ENCODE measurements around the gene LMF1.

The LMF1 gene

GRCh38 chr16:853306-853705 is 117.5 kb downstream of the LMF1 start:
- Histone ChIP-seq H3K4me1 (ENCODE audit: control insufficient read depth, insufficient read depth, low read length, poor library complexity, severe bottlenecking) (no peaks in the 10 kb centered on the region), H3K27ac (ENCODE audit: low read depth, low read length, severe bottlenecking) (no peak overlapping the region), H3K36me3 (ENCODE audit: control insufficient read depth, insufficient read depth, low read length) (no peaks in the 10 kb centered on the region), H3K4me3 (ENCODE audit: extremely low read depth, insufficient read depth, low read length, poor library complexity, severe bottlenecking) (no peak overlapping the region), H3K9me3 (ENCODE audit: control insufficient read depth, low read length) (peaks cover 37% of the 10 kb centered on the region)
- 91 to 94% methylated on average over 8 to 10 of the region's 11 CpGs for WGBS, 2 experiments (ENCODE audit: insufficient coverage in 2 of 2)

- no peak overlapping the region for H3K4me3 ChIP-seq (ENCODE audit: extremely low read depth, insufficient read depth, low read length, poor library complexity, severe bottlenecking)
- H3K9me3 ChIP-seq (ENCODE audit: control insufficient read depth, low read length): peaks cover 43% of the 10 kb centered on the region
- H3K4me1 ChIP-seq (ENCODE audit: control insufficient read depth, insufficient read depth, low read length, poor library complexity, severe bottlenecking): no peaks in the 10 kb centered on the region
- H3K36me3 ChIP-seq (ENCODE audit: control insufficient read depth, insufficient read depth, low read length): no peaks in the 10 kb centered on the region
- WGBS, 2 experiments (ENCODE audit: insufficient coverage in 2 of 2): 95 to 97% methylated on average over 22 to 30 of the region's 32 CpGs
- no peak overlapping the region for H3K27ac ChIP-seq (ENCODE audit: low read depth, low read length, severe bottlenecking)
These were observed 118.2 kb downstream of the LMF1 start for GRCh38 chr16:852451-853185.

GRCh38 chr16:851871-852270 is 118.9 kb downstream of the LMF1 start:
- no peak overlapping the region for H3K27ac ChIP-seq (ENCODE audit: low read depth, low read length, severe bottlenecking)
- no peak overlapping the region for H3K4me3 ChIP-seq (ENCODE audit: extremely low read depth, insufficient read depth, low read length, poor library complexity, severe bottlenecking)
- no peaks in the 10 kb centered on the region for H3K4me1 ChIP-seq (ENCODE audit: control insufficient read depth, insufficient read depth, low read length, poor library complexity, severe bottlenecking)
- WGBS, 2 experiments (ENCODE audit: insufficient coverage in 2 of 2): 89 to 94% methylated on average over 16 to 17 of the region's 17 CpGs
- H3K36me3 ChIP-seq (ENCODE audit: control insufficient read depth, insufficient read depth, low read length): no peaks in the 10 kb centered on the region
- H3K9me3 ChIP-seq (ENCODE audit: control insufficient read depth, low read length): peaks cover 45% of the 10 kb centered on the region

GRCh38 chr16:851209-851810 is 119.5 kb downstream of the LMF1 start:
- 89 to 92% methylated on average over 10 to 11 of the region's 11 CpGs for WGBS, 2 experiments (ENCODE audit: insufficient coverage in 2 of 2)
- no peak overlapping the region for H3K27ac ChIP-seq (ENCODE audit: low read depth, low read length, severe bottlenecking)
- no peaks in the 10 kb centered on the region for H3K36me3 ChIP-seq (ENCODE audit: control insufficient read depth, insufficient read depth, low read length)
- H3K9me3 ChIP-seq (ENCODE audit: control insufficient read depth, low read length): peaks cover 44% of the 10 kb centered on the region
- no peaks in the 10 kb centered on the region for H3K4me1 ChIP-seq (ENCODE audit: control insufficient read depth, insufficient read depth, low read length, poor library complexity, severe bottlenecking)
- H3K4me3 ChIP-seq (ENCODE audit: extremely low read depth, insufficient read depth, low read length, poor library complexity, severe bottlenecking): no peak overlapping the region

GRCh38 chr16:850668-851067 is 120.1 kb downstream of the LMF1 start:
- Histone ChIP-seq H3K4me3 (ENCODE audit: extremely low read depth, insufficient read depth, low read length, poor library complexity, severe bottlenecking) (no peak overlapping the region), H3K36me3 (ENCODE audit: control insufficient read depth, insufficient read depth, low read length) (no peaks in the 10 kb centered on the region), H3K27ac (ENCODE audit: low read depth, low read length, severe bottlenecking) (no peak overlapping the region), H3K9me3 (ENCODE audit: control insufficient read depth, low read length) (peaks cover 44% of the 10 kb centered on the region), H3K4me1 (ENCODE audit: control insufficient read depth, insufficient read depth, low read length, poor library complexity, severe bottlenecking) (no peaks in the 10 kb centered on the region)
- WGBS, 2 experiments (ENCODE audit: insufficient coverage in 2 of 2): 89 to 91% methylated on average over 29 to 31 of the region's 31 CpGs

GRCh38 chr16:848510-849253 is 122.1 kb downstream of the LMF1 start:
- no peaks in the 10 kb centered on the region for H3K4me1 ChIP-seq (ENCODE audit: control insufficient read depth, insufficient read depth, low read length, poor library complexity, severe bottlenecking)
- H3K4me3 ChIP-seq (ENCODE audit: extremely low read depth, insufficient read depth, low read length, poor library complexity, severe bottlenecking): no peak overlapping the region
- H3K36me3 ChIP-seq (ENCODE audit: control insufficient read depth, insufficient read depth, low read length): no peaks in the 10 kb centered on the region
- H3K27ac ChIP-seq (ENCODE audit: low read depth, low read length, severe bottlenecking): no peak overlapping the region
- WGBS, 2 experiments (ENCODE audit: insufficient coverage in 2 of 2): 93% methylated on average over 42 to 43 of the region's 44 CpGs
- peaks cover 44% of the 10 kb centered on the region for H3K9me3 ChIP-seq (ENCODE audit: control insufficient read depth, low read length)

- 92 to 94% methylated on average over 30 to 33 of the region's 33 CpGs for WGBS, 2 experiments (ENCODE audit: insufficient coverage in 2 of 2)
These were observed 122.9 kb downstream of the LMF1 start for GRCh38 chr16:847681-848445.

GRCh38 chr16:847151-847550 is 123.6 kb downstream of the LMF1 start:
- H3K4me1 ChIP-seq (ENCODE audit: control insufficient read depth, insufficient read depth, low read length, poor library complexity, severe bottlenecking): no peaks in the 10 kb centered on the region
- H3K4me3 ChIP-seq (ENCODE audit: extremely low read depth, insufficient read depth, low read length, poor library complexity, severe bottlenecking): no peak overlapping the region
- H3K9me3 ChIP-seq (ENCODE audit: control insufficient read depth, low read length): peaks cover 44% of the 10 kb centered on the region
- H3K36me3 ChIP-seq (ENCODE audit: control insufficient read depth, insufficient read depth, low read length): no peaks in the 10 kb centered on the region
- no peak overlapping the region for H3K27ac ChIP-seq (ENCODE audit: low read depth, low read length, severe bottlenecking)
- 81 to 100% methylated on average over 3 to 7 of the region's 10 CpGs for WGBS, 2 experiments (ENCODE audit: insufficient coverage in 2 of 2)

More at GRCh38 chr16:847681-848445, 122.9 kb downstream of the LMF1 start:
- Histone ChIP-seq H3K4me1 (ENCODE audit: control insufficient read depth, insufficient read depth, low read length, poor library complexity, severe bottlenecking) (no peaks in the 10 kb centered on the region), H3K4me3 (ENCODE audit: extremely low read depth, insufficient read depth, low read length, poor library complexity, severe bottlenecking) (no peak overlapping the region), H3K36me3 (ENCODE audit: control insufficient read depth, insufficient read depth, low read length) (no peaks in the 10 kb centered on the region), H3K27ac (ENCODE audit: low read depth, low read length, severe bottlenecking) (no peak overlapping the region), H3K9me3 (ENCODE audit: control insufficient read depth, low read length) (peaks cover 44% of the 10 kb centered on the region)

GRCh38 chr16:845351-845745 is 125.4 kb downstream of the LMF1 start:
- H3K27ac ChIP-seq (ENCODE audit: low read depth, low read length, severe bottlenecking): no peak overlapping the region
- 89 to 94% methylated on average over 26 of the region's 26 CpGs for WGBS, 2 experiments (ENCODE audit: insufficient coverage in 2 of 2)
- no peak overlapping the region for H3K4me3 ChIP-seq (ENCODE audit: extremely low read depth, insufficient read depth, low read length, poor library complexity, severe bottlenecking)
- peaks cover 27% of the 10 kb centered on the region for H3K9me3 ChIP-seq (ENCODE audit: control insufficient read depth, low read length)
- H3K4me1 ChIP-seq (ENCODE audit: control insufficient read depth, insufficient read depth, low read length, poor library complexity, severe bottlenecking): no peaks in the 10 kb centered on the region
- no peaks in the 10 kb centered on the region for H3K36me3 ChIP-seq (ENCODE audit: control insufficient read depth, insufficient read depth, low read length)

GRCh38 chr16:844638-845350 is 126.0 kb downstream of the LMF1 start:
- H3K4me1 ChIP-seq (ENCODE audit: control insufficient read depth, insufficient read depth, low read length, poor library complexity, severe bottlenecking): no peaks in the 10 kb centered on the region
- no peaks in the 10 kb centered on the region for H3K36me3 ChIP-seq (ENCODE audit: control insufficient read depth, insufficient read depth, low read length)
- WGBS, 2 experiments (ENCODE audit: insufficient coverage in 2 of 2): 92 to 94% methylated on average over 35 to 43 of the region's 48 CpGs
- no peak overlapping the region for H3K4me3 ChIP-seq (ENCODE audit: extremely low read depth, insufficient read depth, low read length, poor library complexity, severe bottlenecking)
- peaks cover 21% of the 10 kb centered on the region for H3K9me3 ChIP-seq (ENCODE audit: control insufficient read depth, low read length)
- H3K27ac ChIP-seq (ENCODE audit: low read depth, low read length, severe bottlenecking): no peak overlapping the region

All from mesodermal cell (in vitro differentiated cells).